ENCODE measurements around the gene KCNQ1. TPM values are rescaled to one million over a fixed set of nuclear protein-coding genes. Genes with fewer than 3 reads are reported as not detected.

KCNQ1 gene
- polyA plus RNA-seq, 1 of the 3 experiments (the other 2 are of a cell fraction) = 0.05 TPM

GRCh38 chr11:2796508-2797113, 351.8 kb downstream of the KCNQ1 start:
- H3K27ac ChIP-seq (ENCODE audit: low read depth in 2 of 2, low read length in 1 of 2) = no peak overlapping the region
- H3F3A ChIP-seq (replicated peaks; ENCODE audit: insufficient read depth) = no peaks in the 10 kb centered on the region
- H4K20me1 ChIP-seq (ENCODE audit: insufficient read depth) = no peaks in the 10 kb centered on the region
- H3K79me2 ChIP-seq (ENCODE audit: insufficient read depth) = no peaks in the 10 kb centered on the region
- no peaks in the 10 kb centered on the region for H3K9me3 ChIP-seq
- no peak overlapping the region for H3K4me2 ChIP-seq
- H3K36me3 ChIP-seq (replicated peaks in 1 of 2; ENCODE audit: control insufficient read depth in 1 of 2, insufficient read depth in 2 of 2, low read length in 1 of 2) = no peaks in the 10 kb centered on the region
- H3K27me3 ChIP-seq (ENCODE audit: insufficient read depth) = no peaks in the 10 kb centered on the region
- no peak overlapping the region for H3K4me3 ChIP-seq (ENCODE audit: low read depth in 2 of 2, low read length in 1 of 2)
- H3K9me2 ChIP-seq = no peaks in the 10 kb centered on the region
- H2AFZ ChIP-seq (ENCODE audit: low read depth) = no peak overlapping the region
- CTCF ChIA-PET = interaction anchor here (1.5 kb wide), 1 partner anchor 90 kb away, joined by 3 read pairs; no protein-coding TSS in a partner anchor
- H3K4me1 ChIP-seq (ENCODE audit: control insufficient read depth in 1 of 2, insufficient read depth in 2 of 2, low read depth in 1 of 2, low read length in 1 of 2) = no peaks in the 10 kb centered on the region
- H3K9ac ChIP-seq = no peak overlapping the region
- TF ChIP-seq REST (IDR thresholded peaks at IDR 0.05; ENCODE audit: low read depth, low read length) = no peak
- 73% methylated on average over 26 of the region's 32 CpGs for WGBS (ENCODE audit: low lambda C conversion rate)
- POLR2A ChIA-PET = no interaction called here
- DNase-seq = no peak

GRCh38 chr11:2797121-2797711, 352.4 kb downstream of the KCNQ1 start:
- H3K9me2 ChIP-seq = no peaks in the 10 kb centered on the region
- POLR2A ChIA-PET = no interaction called here
- WGBS (ENCODE audit: low lambda C conversion rate) = 82% methylated on average over 3 of the region's 25 CpGs

More at GRCh38 chr11:2797121-2797711, 352.4 kb downstream of the KCNQ1 start:
- H3K4me1 ChIP-seq (ENCODE audit: control insufficient read depth in 1 of 2, insufficient read depth in 2 of 2, low read depth in 1 of 2, low read length in 1 of 2) = no peaks in the 10 kb centered on the region; a peak in 1 of 4 replicates
- H3K4me2 ChIP-seq = no peak overlapping the region
- H3K79me2 ChIP-seq (ENCODE audit: insufficient read depth) = no peaks in the 10 kb centered on the region
- TF ChIP-seq MXI1 (IDR thresholded peaks at IDR 0.05; ENCODE audit: low read depth, low read length) (no peak), PBX3 (IDR thresholded peaks at IDR 0.05) (no peak), GATA2 (CRISPR knock-in tag; IDR thresholded peaks at IDR 0.05) (no peak), MAX (IDR thresholded peaks at IDR 0.05; ENCODE audit: low read depth) (no peak), USF1 (IDR thresholded peaks at IDR 0.05; ENCODE audit: borderline replicate concordance, low read depth) (no peak), USF2 (IDR thresholded peaks at IDR 0.05; ENCODE audit: borderline replicate concordance, low read depth, low read length) (no peak)
- no peak overlapping the region for H2AFZ ChIP-seq (ENCODE audit: low read depth)
- no peaks in the 10 kb centered on the region for H3K9me3 ChIP-seq
- no peaks in the 10 kb centered on the region for H3K27me3 ChIP-seq (ENCODE audit: insufficient read depth)
- DNase-seq = no peak
- H3F3A ChIP-seq (replicated peaks; ENCODE audit: insufficient read depth) = no peaks in the 10 kb centered on the region
- H3K36me3 ChIP-seq (replicated peaks in 1 of 2; ENCODE audit: control insufficient read depth in 1 of 2, insufficient read depth in 2 of 2, low read length in 1 of 2) = no peaks in the 10 kb centered on the region
- H3K9ac ChIP-seq = no peak overlapping the region
- H3K27ac ChIP-seq (ENCODE audit: low read depth in 2 of 2, low read length in 1 of 2) = no peak overlapping the region
- H4K20me1 ChIP-seq (ENCODE audit: insufficient read depth) = no peaks in the 10 kb centered on the region
- CTCF ChIA-PET = interaction anchor here (0.7 to 1.5 kb wide), 2 partner anchors 89 to 264 kb away, joined by 3 read pairs; no protein-coding TSS in a partner anchor
- no peak overlapping the region for H3K4me3 ChIP-seq (ENCODE audit: low read depth in 2 of 2, low read length in 1 of 2)

Data from SK-N-SH (cell line).